Brain pericyte (primary cell): ENCODE results near the gene PDE9A.
"Not testable (repeated sequence)": the region's sequence is repeated elsewhere in the genome, so short reads cannot be mapped to it uniquely, and the experiment has no call there.

Experiments used
- DNase-seq: peaks from one replicate; pipeline ENCODE4 v3.0.0-alpha.2; 2012; ENCODE audit warnings: low read depth, low spot score

PDE9A gene

GRCh38 chr21:42653231-42654061 is at the start of gene PDE9A:
PDE9A (plus strand) TSS chr21:42653621; CDS start chr21:42653815, 194 bp downstream.
- no peak for DNase-seq

- DNase-seq = no peak
These were observed 46.3 kb upstream of the PDE9A start for GRCh38 chr21:42607102-42607501.

DNA sequence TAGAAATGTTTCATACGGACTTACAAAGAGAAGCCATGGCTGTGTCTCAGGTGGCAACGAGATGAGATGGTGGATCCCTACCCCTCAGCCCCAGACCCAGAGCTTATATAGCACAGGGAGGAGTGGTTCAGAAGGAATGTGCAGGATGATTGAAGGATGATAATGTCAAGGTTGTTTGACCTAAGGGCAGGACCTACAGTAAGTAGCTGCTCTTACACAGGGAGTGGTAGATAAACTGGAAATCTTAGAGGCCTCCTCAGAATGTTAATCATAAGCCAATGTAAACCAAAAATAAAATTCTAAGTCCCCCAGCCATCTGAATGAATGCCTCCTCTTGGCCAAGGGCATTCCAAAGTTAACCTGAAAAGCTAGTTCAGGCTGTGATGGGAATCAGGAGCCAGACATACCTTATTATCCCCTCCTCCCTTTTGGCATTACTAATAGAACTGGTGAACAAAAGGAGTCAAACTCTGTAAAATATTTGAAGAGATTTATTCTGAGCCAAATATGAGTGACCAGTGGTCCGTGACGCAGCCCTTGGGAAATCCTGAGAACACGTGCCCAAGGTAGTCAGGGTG is 45.8 kb upstream of the PDE9A start:
- DNase-seq = no peak

GRCh38 chr21:42608446-42608845 is 45.0 kb upstream of the PDE9A start:
- no peak for DNase-seq

DNA sequence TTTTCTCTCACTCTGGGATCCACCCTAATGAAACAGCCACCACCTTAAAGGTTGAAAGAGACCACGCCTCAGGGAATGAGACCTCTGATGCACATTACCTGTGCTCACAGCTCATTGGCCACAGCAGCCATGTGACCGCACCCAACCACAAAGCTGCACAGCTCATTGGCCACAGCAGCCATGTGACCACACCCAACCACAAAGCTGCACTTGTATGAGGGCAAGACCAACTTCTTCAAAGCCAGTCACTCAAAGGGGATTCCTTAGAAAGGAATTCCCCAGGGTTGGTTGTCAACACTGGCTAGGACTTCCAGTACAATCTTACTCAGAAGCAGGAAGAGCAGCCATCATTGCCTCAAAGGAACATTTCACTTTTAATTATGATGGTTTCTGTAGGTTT is 43.6 kb upstream of the PDE9A start:
- DNase-seq = no peak

- DNase-seq = no peak
These were observed 41.6 kb upstream of the PDE9A start for GRCh38 chr21:42611852-42612251.

- DNase-seq = no peak
These were observed 41.0 kb upstream of the PDE9A start for GRCh38 chr21:42612390-42612789.

DNA sequence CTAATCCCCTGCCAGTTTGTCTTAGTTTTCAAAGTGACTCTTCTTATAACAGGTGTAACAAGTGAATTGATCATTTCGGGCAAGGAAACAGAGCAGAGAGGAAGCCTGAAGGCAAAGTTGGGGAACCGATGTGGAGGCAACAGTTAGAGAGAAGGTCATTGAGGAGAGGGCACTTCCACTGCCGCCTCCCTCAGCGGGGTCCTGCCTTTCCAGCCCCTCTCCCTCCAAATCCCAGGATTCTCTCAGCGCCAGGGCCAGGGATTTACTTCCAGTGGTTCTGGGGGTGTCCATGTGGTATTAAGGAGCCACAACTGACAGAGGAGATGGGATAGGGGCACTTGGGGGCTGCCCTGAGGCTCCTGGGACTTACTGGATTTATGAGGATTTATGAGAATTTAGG is 39.7 kb upstream of the PDE9A start:
- DNase-seq = no peak

DNA sequence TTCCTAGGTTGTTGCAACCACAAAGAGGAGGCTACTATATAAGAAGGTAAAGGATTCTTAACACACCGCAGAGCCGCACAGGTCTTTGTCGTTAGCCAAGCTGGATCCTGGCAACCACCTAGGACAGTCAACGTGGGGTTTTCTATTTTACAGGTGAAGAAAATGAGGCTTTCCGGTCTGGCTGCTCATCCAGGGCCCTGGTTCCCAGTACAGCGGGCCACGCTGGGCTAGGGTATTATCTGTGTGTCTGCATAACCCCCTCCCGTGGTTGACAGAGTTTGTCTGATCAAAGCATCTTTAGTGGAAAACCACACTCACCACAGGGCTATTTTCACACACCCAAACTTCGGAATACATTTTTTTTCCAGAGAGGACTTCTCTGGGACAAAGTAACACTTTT is 39.0 kb upstream of the PDE9A start:
- DNase-seq = no peak

DNA sequence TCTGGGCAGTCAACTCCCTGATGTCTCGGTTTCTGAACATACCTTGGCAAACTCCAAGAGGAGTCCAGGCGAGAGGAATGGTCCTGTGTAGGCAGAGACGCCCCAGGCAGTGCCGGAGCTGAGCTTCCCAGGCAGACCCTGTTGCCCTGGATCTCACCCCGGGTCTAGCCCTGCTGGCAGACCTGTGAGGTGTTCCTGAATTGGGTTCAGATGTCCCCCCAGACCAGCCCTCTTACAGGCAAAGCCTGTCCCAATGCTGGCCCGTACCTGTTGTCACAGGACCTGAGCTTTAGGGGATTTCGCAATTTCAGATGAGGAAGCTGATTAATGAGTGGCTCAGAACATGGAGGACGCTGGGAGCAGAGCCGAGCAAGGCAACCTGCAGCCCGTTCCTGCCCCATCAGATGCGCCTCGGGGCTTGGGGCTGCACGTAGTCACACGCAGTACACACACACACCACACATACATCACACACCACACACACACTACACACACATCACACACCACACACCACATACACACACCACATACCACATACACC is 38.5 kb upstream of the PDE9A start:
- no peak for DNase-seq

- not testable (repeated sequence) for DNase-seq
These were observed 38.0 kb upstream of the PDE9A start for GRCh38 chr21:42615377-42615776.

DNA sequence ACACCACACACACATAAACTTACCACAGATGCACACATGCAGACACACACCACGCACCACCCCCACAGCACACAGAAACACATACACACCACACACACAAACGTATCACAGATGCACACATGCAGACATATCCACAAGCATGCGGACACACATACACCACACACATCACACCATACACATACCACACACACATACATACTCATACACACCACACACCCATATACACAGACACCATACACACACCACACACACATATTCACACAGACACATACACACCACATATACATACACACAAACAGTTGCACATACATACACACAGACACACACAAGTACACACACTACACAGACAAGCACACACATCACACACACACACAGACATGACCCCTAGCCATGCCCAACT is 37.5 kb upstream of the PDE9A start:
- no peak for DNase-seq

- no peak for DNase-seq
These were observed 37.0 kb upstream of the PDE9A start for GRCh38 chr21:42616446-42616845.

GRCh38 chr21:42616941-42617340 is 36.5 kb upstream of the PDE9A start:
- no peak for DNase-seq

GRCh38 chr21:42617486-42617885 is 35.9 kb upstream of the PDE9A start:
- no peak for DNase-seq

DNA sequence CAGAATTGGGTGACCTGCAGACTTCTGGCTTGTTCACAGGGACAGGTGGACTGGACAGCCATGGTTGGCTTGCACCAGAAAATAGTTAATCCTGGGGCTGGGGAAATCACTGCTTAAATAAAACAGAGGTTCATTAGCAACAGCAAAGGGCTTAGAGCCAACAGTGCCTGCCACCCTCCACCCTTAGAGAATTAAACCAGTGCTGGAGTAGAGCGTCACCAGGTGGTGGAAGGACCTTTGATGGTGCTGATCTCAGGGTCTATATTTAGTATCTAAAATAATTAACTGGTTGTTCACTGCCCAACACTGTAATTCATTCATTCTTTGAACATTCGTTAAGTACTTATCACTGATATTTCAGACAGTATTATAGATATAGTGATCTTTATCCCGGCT is 34.7 kb upstream of the PDE9A start:
- no peak for DNase-seq

GRCh38 chr21:42619166-42619565 is 34.3 kb upstream of the PDE9A start:
- DNase-seq = no peak

DNA sequence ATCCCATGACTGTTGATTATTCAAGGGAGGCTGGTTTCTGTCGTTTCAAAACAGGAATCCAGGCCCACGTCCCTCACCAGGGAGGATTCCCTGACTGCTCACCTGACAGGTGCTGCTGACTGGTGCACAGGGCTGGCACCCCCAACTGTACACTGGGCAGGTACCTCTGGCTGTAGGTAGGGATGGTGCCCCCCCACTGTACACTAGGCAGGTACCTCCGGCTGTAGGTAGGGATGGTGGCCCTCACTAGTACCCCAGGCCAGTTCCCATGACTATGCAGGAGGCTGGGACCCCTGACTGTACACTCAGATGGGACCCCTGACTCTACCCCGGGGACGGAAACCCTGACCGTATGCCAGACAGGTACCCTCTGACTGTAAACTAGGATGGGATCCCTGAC is 33.6 kb upstream of the PDE9A start:
- DNase-seq = no peak

DNA sequence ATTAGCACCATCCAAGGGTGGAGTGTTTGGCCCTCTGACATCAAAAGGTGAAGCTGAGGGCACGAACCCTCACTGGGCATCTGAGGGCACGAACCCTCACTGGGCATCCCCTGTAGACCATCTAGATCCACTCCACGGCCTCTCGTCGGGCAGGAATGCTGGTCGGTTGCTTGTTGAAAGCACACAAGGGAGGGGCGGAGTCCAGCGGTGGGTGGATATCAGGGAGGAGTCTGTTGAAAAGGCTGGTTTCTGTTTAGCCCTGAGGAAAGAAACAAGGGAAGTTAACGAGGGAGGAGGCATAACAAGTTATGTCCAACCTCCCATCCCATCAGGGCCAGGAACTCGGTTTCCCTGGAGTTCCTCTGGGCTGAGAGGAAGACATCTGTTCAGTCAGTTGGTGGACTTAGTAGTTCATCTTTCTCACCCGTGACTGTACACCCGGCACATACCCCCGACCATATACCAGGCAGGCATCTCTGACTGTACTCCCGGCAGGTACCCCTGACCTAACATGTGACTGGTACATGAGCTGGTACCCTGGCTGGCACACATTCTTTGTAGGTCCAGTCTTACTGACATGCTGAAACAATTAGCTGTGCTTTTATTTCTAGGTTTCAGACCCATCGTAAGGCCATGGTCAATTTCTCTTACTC is 32.1 kb upstream of the PDE9A start:
- DNase-seq = no peak

GRCh38 chr21:42621819-42622177 is 31.6 kb upstream of the PDE9A start:
- DNase-seq = no peak

- no peak for DNase-seq
These were observed 31.1 kb upstream of the PDE9A start for GRCh38 chr21:42622284-42622683.

DNA sequence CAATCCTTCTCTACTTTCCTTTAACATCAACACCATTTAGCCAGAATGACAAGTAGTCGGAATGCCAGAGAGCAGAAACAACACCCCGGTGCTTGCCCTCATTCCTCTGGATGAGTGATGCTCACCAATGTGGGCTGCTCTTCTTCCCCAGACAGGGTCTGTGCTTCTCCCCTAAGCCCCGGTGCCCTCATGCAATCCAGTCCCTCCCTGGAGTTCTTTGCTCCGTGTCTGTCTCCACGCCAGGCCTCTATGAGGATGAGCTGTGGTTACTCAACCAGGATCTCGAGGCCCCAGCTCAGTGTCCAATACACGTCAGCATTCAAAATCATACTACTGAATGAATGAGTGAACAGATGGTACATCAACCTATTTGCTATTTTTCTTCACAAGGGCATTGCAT is 29.7 kb upstream of the PDE9A start:
- no peak for DNase-seq
